ENCODE measurements around the gene DHRS4L2.
"Not testable (repeated sequence)": the region's sequence is repeated elsewhere in the genome, so short reads cannot be mapped to it uniquely, and the experiment has no call there.

The DHRS4L2 gene

GRCh38 chr14:23974041-23974440 lies 14.7 kb upstream of the DHRS4L2 start:
- not testable (repeated sequence) for DNase-seq

GRCh38 chr14:23977208-23977607 lies 11.5 kb upstream of the DHRS4L2 start:
- not testable (repeated sequence) for DNase-seq

DNA sequence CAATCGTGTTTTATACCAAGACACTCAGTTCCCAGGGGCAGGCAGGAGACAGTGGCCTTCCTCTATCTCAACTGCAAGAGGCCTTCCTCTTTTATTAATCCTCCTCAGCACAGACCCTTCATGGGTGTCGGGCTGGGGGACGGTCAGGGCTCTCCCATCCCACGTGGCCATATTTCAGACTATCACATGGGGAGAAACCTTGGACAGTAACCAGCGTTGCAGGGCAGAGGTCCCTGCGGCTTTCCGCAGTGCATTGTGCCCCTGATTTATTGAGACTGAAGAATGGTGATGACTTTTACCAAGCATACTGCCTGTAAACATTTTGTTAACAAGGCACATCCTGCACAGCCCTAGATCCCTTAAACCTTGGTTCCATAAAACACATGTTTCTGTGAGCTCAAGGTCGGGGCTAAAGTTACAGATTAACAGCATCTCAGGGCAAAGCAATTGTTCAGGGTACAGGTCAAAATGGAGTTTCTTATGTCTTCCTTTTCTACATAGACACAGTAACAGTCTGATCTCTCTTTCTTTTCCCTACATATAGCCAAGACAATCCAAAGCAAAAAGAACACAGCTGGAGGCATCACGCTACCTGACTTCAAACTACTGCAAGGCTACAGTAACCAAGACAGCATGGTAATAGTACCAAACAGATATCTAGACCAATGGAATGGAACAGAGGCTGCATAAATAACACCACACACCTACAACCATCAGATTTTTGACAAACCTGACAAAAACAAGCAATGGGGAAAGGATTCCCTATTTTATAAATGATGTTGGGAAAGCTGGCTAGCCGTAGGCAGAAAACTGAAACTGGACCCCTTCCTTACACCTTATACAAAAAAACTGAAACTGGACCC lies 6.5 kb upstream of the DHRS4L2 start:
- not testable (repeated sequence) for DNase-seq

DNA sequence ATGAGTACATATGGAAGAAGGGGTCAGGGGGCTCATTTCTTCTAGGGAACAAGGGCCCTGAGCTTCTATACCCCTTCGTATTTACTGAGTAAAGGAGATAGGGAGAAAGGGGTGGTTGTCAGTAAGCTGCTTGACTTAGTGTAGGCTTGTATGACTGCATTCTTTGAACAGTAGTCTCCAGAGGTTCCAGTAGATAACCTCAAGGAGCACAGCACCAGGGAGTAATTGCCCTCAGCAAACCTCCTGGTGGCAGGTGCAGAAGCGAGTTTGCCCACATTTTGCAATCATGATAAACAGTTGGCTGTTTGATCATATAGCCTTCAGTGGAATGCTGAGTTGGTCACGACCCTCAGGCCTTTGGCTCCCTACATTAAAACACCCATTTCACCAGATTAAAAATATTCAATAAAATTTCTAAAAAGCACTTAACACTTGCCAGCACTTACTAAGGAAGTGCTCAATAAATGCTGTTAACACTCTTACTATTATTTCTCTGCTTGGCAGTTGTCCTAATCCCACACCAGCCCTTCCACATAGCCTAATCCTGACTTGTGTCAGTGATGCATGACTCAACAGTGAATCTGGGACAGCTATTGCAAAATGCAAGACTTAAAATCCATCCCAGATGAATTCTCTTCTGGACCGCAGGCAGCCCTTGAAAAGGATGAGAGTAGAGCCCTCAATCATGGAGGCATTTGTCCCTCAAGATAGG lies 3.7 kb upstream of the DHRS4L2 start:
- no peak for DNase-seq

DNA sequence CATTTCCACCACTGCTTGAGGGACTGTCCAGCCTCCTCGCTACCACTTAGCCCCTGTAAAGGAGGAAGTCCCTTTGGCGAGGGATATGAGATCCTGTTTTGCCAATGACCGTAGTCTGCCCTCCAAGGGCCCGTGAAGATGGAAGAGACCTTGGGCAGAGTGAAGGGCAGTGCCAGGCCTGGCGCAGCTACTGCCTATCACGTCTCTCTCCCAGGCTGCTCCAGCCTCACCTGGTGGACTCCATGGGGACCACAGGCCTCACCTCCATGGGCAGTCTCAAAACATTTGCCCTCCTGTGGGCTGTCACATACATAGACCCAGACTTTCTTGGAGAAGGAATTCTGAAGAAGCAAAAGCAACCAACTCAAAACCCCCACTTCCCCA lies 514 bp upstream of the DHRS4L2 start:
- DNase-seq = not testable (repeated sequence)

- not testable (repeated sequence) for DNase-seq
Observed at GRCh38 chr14:23989734-23990445, 1.2 kb downstream of the DHRS4L2 start.

- DNase-seq = not testable (repeated sequence)
Observed at GRCh38 chr14:23990961-23991360, 2.2 kb downstream of the DHRS4L2 start.

- DNase-seq = not testable (repeated sequence)
Observed at GRCh38 chr14:23993042-23993441, 4.3 kb downstream of the DHRS4L2 start.

GRCh38 chr14:23996009-23996408 lies 7.3 kb downstream of the DHRS4L2 start:
- not testable (repeated sequence) for DNase-seq

DNA sequence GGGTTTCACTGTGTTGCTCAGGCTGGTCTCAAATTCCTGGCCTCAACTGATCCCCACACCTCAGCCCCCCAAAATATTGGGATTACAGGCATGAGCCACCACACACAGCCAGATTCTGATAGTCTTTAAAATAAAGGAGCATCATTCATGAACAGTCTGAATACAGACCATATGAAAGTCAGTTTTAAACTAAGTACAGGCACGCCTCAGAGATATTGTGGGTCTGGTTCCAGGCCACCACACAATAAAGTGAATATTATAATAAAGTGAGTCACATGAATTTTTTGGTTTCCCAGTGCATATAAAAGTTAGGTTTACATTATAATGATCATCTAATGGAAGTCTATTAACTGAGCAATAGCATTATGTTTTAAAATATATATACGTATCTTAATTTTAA lies 8.1 kb downstream of the DHRS4L2 start:
- DNase-seq = not testable (repeated sequence)

DNA sequence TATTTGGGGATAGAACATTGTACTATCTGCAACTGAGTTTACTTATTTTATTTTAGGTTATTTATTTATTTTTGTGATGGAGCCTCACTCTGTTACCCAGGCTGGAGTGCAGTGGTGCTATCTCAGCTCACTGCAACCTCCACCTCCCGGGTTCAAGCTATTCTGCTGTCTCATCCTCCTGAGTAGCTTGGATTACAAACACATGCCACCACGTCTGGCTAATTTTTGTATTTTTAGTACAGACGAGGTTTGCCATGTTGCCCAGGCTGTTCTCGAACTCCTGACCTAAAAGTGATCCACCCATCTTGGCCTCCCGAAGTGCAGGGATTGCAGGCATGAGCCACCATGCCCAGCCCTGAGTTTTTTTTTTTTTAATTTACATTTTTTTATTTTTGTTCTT lies 10.9 kb downstream of the DHRS4L2 start:
- DNase-seq = not testable (repeated sequence)

DNA sequence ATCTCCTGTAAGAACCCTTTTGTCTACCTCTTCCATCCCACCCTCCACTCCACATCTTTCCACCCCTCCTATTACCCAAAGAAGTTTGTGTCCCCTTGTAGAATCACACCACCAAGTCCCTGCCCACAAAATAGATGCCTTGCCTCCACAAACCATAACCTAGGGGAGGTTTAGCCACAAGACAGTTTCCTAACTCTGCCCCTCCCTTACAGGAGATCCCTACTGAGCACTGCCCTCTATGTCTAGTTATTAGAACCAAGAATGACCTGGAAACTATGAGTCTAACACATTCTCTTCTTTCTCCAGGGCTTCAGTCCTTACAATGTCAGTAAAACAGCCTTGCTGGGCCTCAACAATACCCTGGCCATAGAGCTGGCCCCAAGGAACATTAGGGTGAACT lies 12.3 kb downstream of the DHRS4L2 start:
- not testable (repeated sequence) for DNase-seq

DNA sequence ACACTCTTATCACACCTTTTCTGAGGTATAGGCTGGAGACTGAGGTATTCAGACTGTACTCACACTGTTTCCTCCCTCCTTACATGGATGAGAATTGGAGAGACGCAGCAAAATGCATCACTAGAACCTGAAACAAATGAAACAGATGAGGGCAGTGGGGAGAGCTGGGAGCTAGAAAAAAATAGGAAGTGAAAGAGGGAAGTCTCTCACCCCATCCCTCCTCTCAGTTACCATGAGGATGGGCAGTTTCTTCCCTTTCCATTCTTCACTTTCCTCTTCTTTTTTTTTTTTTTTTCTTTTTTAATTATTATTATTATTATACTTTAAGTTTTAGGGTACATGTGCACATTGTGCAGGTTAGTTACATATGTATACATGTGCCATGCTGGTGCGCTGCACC lies 12.9 kb downstream of the DHRS4L2 start:
- DNase-seq = not testable (repeated sequence)

DNA sequence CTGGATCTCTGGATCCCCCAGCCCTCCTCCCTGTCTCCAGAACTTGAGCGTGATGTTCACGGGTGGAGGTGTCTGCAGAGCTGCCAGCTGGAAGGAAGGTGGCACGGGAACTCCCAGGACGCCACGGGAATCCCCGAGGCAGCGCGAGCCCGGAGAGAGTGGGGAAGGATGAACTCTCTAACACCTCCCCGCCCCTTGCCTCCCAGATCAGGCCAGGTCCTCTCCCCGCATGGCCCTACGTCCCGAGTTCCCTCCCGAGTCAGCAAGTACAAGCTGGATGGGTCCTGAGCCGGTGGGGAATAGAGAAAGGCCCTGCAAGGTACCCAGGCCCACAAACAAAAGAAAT lies 17.7 kb downstream of the DHRS4L2 start:
- DNase-seq = not testable (repeated sequence)

GRCh38 chr14:24006817-24007652 lies 18.3 kb downstream of the DHRS4L2 start:
- peak; percentile 64 for DNase-seq

GRCh38 chr14:24011051-24011450 lies 22.3 kb downstream of the DHRS4L2 start:
- DNase-seq = no peak

GRCh38 chr14:24012726-24013273 lies 24.1 kb downstream of the DHRS4L2 start:
- not testable (repeated sequence) for DNase-seq

DNA sequence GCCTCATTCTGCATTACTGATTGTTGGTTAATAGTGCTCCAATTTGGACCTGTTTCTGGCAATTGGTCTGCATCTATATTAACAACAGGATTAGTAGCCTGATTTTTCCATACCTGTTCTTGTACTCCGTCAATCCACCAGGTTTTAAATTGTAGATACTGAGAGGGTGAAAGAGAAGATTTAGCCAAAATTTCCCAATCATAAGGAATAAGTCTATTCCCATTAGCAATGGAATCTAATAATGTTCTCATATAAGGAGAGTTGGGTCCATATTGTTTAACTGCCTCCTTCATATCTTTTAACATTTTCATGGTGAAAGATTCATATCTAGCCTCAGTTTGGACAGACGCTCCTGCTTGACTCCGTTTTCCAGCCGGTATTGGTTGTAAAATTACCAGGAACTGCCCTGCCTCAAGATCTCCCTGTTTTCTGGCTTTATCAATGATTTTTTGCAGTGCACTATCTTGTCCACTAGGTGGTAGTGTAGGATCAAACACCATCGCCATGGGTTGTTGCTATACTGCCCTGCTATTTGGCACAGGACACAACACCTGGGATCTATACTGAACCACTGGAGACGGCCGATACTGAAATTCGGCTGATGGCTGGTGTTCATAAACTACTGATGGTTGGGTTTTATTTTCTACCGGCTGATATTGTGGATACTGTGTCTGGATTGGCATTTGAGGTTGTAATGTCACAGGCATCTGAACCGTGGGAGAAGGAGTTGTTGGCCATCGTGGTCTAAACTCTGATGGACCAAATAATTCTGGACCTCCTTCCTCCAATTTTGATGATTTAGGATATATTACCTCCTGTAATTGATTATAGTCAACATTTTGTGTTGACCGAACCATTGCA lies 25.2 kb downstream of the DHRS4L2 start:
- peak; percentile 18 for DNase-seq

- not testable (repeated sequence) for DNase-seq
Observed at GRCh38 chr14:24015745-24016144, 27.0 kb downstream of the DHRS4L2 start.

GRCh38 chr14:24018978-24019377 lies 30.2 kb downstream of the DHRS4L2 start:
- not testable (repeated sequence) for DNase-seq

DNA sequence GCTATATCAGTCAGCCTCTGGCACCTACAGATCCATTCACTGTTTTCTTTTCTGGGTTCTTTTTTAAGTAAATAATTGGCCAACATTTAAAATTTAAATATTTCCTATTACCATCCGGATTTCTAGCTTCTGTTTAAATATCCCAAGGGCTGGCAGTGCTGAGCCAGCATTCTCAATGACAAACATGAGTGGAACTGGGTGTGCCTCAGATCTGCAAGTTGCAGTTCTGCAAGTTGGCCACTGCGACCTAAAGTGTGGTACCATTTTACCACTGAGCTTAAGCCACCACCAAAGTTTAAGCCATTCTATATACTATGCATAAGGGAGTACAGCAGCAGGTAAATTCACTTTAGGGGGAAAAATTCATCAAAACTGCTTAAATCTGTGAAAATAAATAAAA lies 31.2 kb downstream of the DHRS4L2 start:
- not testable (repeated sequence) for DNase-seq

All from T-helper 9 cell (primary cell).